ENCODE data around the gene BEND7.

GRCh38 chr10:13500201-13500600 lies 28.6 kb downstream of the BEND7 start:
- TF ChIP-seq, protein P1, sequence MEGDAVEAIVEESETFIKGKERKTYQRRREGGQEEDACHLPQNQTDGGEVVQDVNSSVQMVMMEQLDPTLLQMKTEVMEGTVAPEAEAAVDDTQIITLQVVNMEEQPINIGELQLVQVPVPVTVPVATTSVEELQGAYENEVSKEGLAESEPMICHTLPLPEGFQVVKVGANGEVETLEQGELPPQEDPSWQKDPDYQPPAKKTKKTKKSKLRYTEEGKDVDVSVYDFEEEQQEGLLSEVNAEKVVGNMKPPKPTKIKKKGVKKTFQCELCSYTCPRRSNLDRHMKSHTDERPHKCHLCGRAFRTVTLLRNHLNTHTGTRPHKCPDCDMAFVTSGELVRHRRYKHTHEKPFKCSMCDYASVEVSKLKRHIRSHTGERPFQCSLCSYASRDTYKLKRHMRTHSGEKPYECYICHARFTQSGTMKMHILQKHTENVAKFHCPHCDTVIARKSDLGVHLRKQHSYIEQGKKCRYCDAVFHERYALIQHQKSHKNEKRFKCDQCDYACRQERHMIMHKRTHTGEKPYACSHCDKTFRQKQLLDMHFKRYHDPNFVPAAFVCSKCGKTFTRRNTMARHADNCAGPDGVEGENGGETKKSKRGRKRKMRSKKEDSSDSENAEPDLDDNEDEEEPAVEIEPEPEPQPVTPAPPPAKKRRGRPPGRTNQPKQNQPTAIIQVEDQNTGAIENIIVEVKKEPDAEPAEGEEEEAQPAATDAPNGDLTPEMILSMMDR (IDR thresholded peaks at IDR 0.05; ENCODE audit: insufficient read depth, low read depth, low read length) = no peak
- no peak for TF ChIP-seq EZH2 (IDR thresholded peaks at IDR 0.05; ENCODE audit: insufficient read depth, low read length)

Measured in astrocyte (in vitro differentiated cells and primary cell).